HG03575 (cell line): Measurements from ENCODE around the gene FLNA.
"Not testable (repeated sequence)": the region's sequence is repeated elsewhere in the genome, so short reads cannot be mapped to it uniquely, and the experiment has no call there.

Experiments used
- ATAC-seq: cut with Tn5 transposase; IDR thresholded peaks from one replicate; pipeline ENCODE4 v1.9.1; 2021; ENCODE audit not compliant: unreplicated experiment, insufficient number of reproducible peaks, low FRiP score; ENCODE audit errors: extremely low read depth

Gene FLNA

GRCh38 chrX:154374313-154375155 lies at the start of gene FLNA:
TSS of gene FLNA (minus strand) at chrX:154374634. CDS start at chrX:154371245, 3,389 bp downstream.
- ATAC-seq = no peak

DNA sequence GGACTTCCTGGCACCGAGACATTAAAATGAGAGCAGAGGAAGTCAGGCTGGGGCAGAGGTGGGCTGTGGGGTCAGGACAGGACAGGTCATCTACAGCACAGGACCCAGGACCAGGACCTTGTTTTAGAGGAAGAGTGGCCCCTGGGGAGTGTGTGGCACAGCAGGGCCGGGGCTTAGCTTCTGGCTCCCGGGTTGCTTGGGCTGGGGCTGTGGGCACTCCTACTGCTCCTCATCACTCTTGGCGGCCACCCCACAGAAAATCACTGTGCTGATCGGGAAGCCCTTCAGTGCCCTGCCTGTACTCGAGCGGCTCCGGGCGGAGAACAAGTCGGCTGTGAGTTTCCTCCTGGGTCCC lies 45.9 kb upstream of the FLNA start:
- ATAC-seq = no peak

DNA sequence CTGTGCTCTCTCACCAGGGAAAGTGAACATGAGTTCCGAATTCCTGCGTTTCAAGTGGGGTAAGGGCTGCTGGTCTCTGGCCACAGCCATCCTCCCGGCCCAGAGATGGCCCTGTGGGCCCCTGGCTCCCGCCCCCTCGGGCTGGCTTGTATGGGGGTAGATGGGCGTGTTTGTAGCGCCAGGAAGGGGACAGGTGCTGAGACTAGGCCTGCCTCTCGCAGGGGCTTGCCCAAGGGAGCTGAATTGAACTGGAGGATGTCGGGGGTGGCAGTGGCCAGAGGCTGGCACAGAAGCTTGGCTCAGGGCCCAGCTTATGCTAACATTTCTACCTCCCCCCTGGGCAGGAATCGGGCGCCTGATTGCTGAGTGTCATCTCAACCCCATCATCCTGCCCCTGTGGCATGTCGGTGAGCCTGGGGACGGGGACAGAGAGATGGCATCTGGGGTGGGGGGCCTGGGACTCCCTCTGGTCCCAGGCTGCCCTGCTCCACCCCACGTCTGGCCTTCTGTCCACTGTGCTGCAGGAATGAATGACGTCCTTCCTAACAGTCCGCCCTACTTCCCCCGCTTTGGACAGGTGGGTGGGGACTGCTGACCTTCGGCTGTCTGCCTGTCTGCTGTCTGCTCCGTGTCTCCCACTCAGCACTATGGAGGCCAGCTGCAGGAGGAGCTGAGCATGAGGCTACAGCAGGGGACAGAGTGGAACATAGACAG lies 45.4 kb upstream of the FLNA start:
- no peak for ATAC-seq

- no peak for ATAC-seq
Measured at GRCh38 chrX:154419189-154419588, 44.8 kb upstream of the FLNA start.

GRCh38 chrX:154417157-154417556 lies 42.7 kb upstream of the FLNA start:
- ATAC-seq = no peak

DNA sequence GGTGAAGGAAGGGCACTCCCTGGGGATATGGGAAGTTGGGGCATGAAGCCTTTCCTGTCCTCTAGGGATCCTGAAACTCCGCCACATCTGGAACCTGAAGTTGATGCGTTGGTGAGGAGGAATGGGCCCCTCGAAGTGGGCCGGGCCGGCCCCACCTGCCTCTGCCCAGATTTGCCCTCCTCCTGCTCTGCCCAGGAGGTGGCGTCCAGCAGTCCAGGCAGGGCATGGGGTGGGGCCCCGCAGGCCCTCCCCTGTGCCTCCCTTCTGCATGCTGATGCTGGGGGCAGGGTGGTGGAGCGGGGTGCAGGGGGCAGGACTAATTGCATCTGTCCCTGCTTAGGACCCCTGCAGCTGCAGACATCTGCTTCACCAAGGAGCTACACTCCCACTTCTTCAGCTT lies 38.7 kb upstream of the FLNA start:
- ATAC-seq = no peak

DNA sequence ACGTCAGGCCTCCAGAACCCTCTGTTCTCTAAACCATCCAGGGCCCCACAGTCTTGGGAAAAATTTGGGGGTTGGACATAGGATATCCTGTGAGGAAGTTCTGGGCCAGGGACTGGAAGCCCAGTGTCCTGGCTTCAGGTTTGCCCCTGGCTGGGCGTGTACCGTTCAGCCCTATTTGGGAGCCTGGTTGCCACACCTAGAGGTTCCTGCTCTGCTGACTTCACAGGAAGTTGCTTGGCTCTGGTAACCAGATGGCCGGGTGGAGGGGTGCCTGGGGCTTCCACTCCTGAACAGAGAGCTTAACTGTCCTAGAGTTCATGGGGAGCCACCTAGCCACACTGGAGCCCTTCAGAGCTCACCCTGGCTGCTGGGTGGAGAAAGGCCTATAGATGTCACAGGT lies 38.0 kb upstream of the FLNA start:
- no peak for ATAC-seq

DNA sequence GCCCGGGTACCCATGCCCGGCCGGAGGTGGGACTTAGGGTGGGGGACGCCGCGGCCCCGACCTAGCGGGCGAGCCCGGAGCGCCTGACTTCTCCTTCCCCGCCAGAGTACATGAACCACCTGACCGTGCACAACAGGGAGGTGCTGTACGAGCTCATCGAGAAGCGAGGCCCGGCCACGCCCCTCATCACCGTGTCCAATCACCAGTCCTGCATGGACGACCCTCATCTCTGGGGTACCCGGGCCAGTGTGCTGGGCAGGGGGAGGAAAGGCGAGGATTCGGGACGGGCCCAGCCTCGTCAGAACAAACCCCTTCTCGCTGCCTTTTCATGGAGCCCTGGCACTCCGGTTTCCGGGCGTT lies 37.5 kb upstream of the FLNA start:
- ATAC-seq = no peak

- no peak for ATAC-seq
Measured at GRCh38 chrX:154409222-154409871, 34.9 kb upstream of the FLNA start, which contains the start of gene DNASE1L1. TSS of gene DNASE1L1 (minus strand) at chrX:154409254. CDS start at chrX:154405568, 3,686 bp downstream.

GRCh38 chrX:154408659-154409221 lies 34.3 kb upstream of the FLNA start:
- ATAC-seq = no peak

DNA sequence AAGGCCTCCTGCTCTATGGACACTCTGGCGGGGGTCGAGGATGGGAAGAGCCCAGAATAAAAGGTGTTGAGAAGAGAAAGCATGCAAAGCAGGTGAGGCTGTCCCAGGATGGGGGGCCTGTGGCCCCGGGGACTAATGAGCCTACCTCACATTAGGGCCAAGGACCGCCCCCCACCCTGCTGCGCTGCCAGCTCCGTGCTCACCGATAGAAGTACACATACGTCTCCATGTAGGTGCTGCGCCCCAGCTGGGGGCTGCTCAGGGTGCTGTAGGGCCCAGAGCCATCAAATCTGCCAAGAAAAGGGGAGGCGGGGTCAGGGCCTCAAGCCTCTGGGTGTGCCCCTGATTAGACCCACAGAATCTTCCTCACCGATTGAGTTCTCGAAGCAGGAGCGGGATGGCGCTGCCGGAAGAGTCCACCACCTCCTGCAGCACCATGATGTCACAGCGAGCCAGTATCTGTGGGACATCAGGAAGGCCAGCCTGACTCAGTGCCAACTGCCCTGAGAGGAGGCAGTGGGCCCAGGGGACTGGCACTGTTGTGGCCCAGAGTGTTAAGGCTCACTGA lies 30.3 kb upstream of the FLNA start:
- no peak for ATAC-seq

DNA sequence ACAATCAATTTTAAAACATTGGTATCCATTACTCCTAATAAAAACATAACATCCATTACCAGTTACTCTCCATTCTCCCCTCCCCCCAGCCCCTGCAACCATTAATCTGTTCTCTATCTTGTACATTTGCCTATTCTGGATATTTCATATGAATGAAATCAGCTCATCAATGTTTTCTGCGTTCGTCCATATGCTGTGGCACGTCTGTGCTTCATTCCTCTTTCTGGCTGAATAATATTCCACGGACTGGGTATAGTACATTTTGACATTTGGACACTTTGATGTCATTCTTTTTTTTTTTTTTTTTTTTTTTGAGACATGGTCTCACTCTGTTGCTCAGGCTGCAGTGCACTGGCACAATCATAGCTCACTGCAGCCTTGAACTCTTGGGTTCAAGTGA lies 29.4 kb upstream of the FLNA start:
- ATAC-seq = no peak

GRCh38 chrX:154403192-154403591 lies 28.8 kb upstream of the FLNA start:
- no peak for ATAC-seq

DNA sequence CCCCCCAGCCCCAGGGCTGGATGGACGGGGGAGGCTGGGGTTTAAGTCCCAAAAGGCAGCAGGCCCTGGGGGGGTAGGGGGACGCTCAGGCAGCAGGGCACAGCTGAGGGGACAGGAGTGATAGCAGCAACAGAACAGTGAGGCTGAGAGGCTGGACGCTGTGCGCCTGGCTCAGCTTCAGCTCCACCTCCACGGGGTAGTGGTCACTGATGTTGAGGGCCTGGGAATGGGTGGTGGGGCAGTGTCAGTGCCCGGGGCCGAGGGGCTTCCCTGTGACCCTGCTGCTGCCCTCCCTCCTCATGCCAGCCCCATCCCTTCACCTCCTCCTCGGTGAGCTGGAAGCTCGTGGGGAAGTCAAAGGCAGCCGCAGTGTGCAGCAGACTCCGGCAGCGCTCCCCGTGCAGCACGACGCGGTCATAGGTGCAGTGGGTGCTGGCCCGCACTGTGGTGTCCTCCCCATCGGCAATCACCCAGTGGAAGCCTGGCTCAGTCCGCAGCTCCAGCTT lies 28.2 kb upstream of the FLNA start:
- ATAC-seq = no peak

- no peak for ATAC-seq
Measured at GRCh38 chrX:154401918-154402621, 27.6 kb upstream of the FLNA start.

GRCh38 chrX:154401045-154401799 lies 26.8 kb upstream of the FLNA start:
- no peak for ATAC-seq

- ATAC-seq = not testable (repeated sequence)
Measured at GRCh38 chrX:154400369-154400817, 26.0 kb upstream of the FLNA start.
